ENCODE data around the gene AOPEP. TPM values are rescaled to one million over a fixed set of nuclear protein-coding genes. Genes with fewer than 3 reads are reported as not detected.
"Not testable (repeated sequence)": the region's sequence is repeated elsewhere in the genome, so short reads cannot be mapped to it uniquely, and the experiment has no call there.

The AOPEP gene
- polyA plus RNA-seq, 2 of the 4 experiments (the other 2 are of a cell fraction) = 226 to 266 TPM

GRCh38 chr9:94965631-94966030, 239.1 kb downstream of the AOPEP start:
- ATAC-seq; FAIRE-seq; DNase-seq (ENCODE audit: low read depth in 1 of 2, low spot score in 1 of 2); CTCF ChIA-PET; H3K4me2 ChIP-seq; H3K4me3 ChIP-seq; H3K27ac ChIP-seq; POLR2A ChIA-PET; H3K9me3 ChIP-seq: not testable (repeated sequence)
- H3K4me1 ChIP-seq = peaks cover 18% of the 10 kb centered on the region
- 83% methylated on average over 5 of the region's 5 CpGs for WGBS (ENCODE audit: missing lambda C conversion rate)

GRCh38 chr9:94966046-94966445, 239.5 kb downstream of the AOPEP start:
- FAIRE-seq, H3K9me3 ChIP-seq, CTCF ChIA-PET: not testable (repeated sequence)

GRCh38 chr9:94967482-94967881, 241.0 kb downstream of the AOPEP start:
- FAIRE-seq = no peak
- no peak for ATAC-seq
- TF ChIP-seq NR3C1 (IDR thresholded peaks at IDR 0.05) (no peak), RARB (CRISPR knock-in tag; IDR thresholded peaks at IDR 0.05) (no peak), HOXA7 (CRISPR knock-in tag; IDR thresholded peaks at IDR 0.05) (no peak)
- Histone ChIP-seq H3K4me3 (no peak overlapping the region), H3K9me3 (no peaks in the 10 kb centered on the region), H3K4me2 (peak overlapping the region; percentile 36), H3K4me1 (peaks cover 18% of the 10 kb centered on the region), H3K27ac (peak overlapping the region in 1 of 2 experiments; percentile 55; a peak in 3 of 6 replicates)
- WGBS (ENCODE audit: missing lambda C conversion rate) = 40% methylated on average over 1 of the region's 1 CpG
- ChIA-PET CTCF (interaction anchor here (1.5 kb wide), 1 partner anchor 9 kb away, joined by 4 read pairs; no protein-coding TSS in a partner anchor), POLR2A (no interaction called here)
- DNase-seq (ENCODE audit: low read depth in 1 of 2, low spot score in 1 of 2) = peak in 1 of 2 experiments; percentile 17

More at GRCh38 chr9:94966046-94966445, 239.5 kb downstream of the AOPEP start:
- 88% methylated on average over 2 of the region's 3 CpGs for WGBS (ENCODE audit: missing lambda C conversion rate)
- peaks cover 18% of the 10 kb centered on the region for H3K4me1 ChIP-seq
- DNase-seq (ENCODE audit: low read depth in 1 of 2, low spot score in 1 of 2); H3K4me3 ChIP-seq; POLR2A ChIA-PET; ATAC-seq; H3K4me2 ChIP-seq; H3K27ac ChIP-seq: not testable (repeated sequence)

GRCh38 chr9:94971378-94972131, 245.1 kb downstream of the AOPEP start:
- ATAC-seq (no peak; a peak in 2 of 6 replicates), DNase-seq (ENCODE audit: low read depth in 1 of 2, low spot score in 1 of 2) (no peak), FAIRE-seq (no peak)
- CTCF ChIA-PET = interaction anchor here (0.9 to 2.6 kb wide), 2 partner anchors 14 to 17 kb away, joined by 4 to 5 read pairs; no protein-coding TSS in a partner anchor
- peak overlapping the region in 1 of 2 experiments; percentile 27; a peak in 3 of 6 replicates for H3K27ac ChIP-seq
- no peak overlapping the region for H3K4me2 ChIP-seq
- no peaks in the 10 kb centered on the region for H3K9me3 ChIP-seq
- peaks cover 46% of the 10 kb centered on the region for H3K4me1 ChIP-seq
- WGBS (ENCODE audit: missing lambda C conversion rate) = 89% methylated on average over 13 of the region's 13 CpGs
- H3K4me3 ChIP-seq = no peak overlapping the region
- POLR2A ChIA-PET = no interaction called here
- TF ChIP-seq RARB (CRISPR knock-in tag; IDR thresholded peaks at IDR 0.05) (no peak), TFCP2L1 (CRISPR knock-in tag; IDR thresholded peaks at IDR 0.05) (no peak), BCL3 (IDR thresholded peaks at IDR 0.05) (no peak), GATA3 (IDR thresholded peaks at IDR 0.05; ENCODE audit: borderline replicate concordance) (no peak), CEBPB (IDR thresholded peaks at IDR 0.05) (no peak), NR3C1 (IDR thresholded peaks at IDR 0.05) (no peak), HOXA7 (CRISPR knock-in tag; IDR thresholded peaks at IDR 0.05) (no peak), FOSB (CRISPR knock-in tag; IDR thresholded peaks at IDR 0.05) (no peak), PHF8 (IDR thresholded peaks at IDR 0.05; ENCODE audit: borderline replicate concordance, low read depth) (no peak), NPAS2 (CRISPR knock-in tag; IDR thresholded peaks at IDR 0.05; ENCODE audit: borderline replicate concordance) (no peak), HMGXB4 (CRISPR knock-in tag; IDR thresholded peaks at IDR 0.05; ENCODE audit: borderline replicate concordance) (no peak), SMC3 (IDR thresholded peaks at IDR 0.05) (no peak), BHLHE40 (IDR thresholded peaks at IDR 0.05; ENCODE audit: low read depth, low read length) (no peak), RCOR1 (IDR thresholded peaks at IDR 0.05; ENCODE audit: low read depth, low read length) (no peak)
